Trophoblast cell (in vitro differentiated cells and primary cell): ENCODE measurements around the gene CD300E.

Experiments
- DNase-seq, 2 donors: peaks; one replicate each; pipeline ENCODE4 v3.0.0-alpha.2; 2016
- H2AFZ ChIP-seq: 2 replicates; pipeline ENCODE4 v1.6.1; 2013; ENCODE audit warnings: low read length, moderate library complexity, mild to moderate bottlenecking; ENCODE audit not compliant: insufficient read depth, poor library complexity
- H2AK5ac ChIP-seq: 2 replicates; pipeline ENCODE4 v1.6.1; 2013; ENCODE audit warnings: mild to moderate bottlenecking, low read length
- H2BK120ac ChIP-seq: 2 replicates; pipeline ENCODE4 v1.6.1; 2013; ENCODE audit warnings: low read length, mild to moderate bottlenecking, moderate library complexity; ENCODE audit not compliant: insufficient read depth, poor library complexity
- H2BK12ac ChIP-seq: 2 replicates; pipeline ENCODE4 v1.6.1; 2013; ENCODE audit warnings: mild to moderate bottlenecking, low read length, moderate library complexity
- H2BK5ac ChIP-seq: 2 replicates; pipeline ENCODE4 v1.6.1; 2013; ENCODE audit warnings: low read length, low read depth, moderate library complexity, mild to moderate bottlenecking; ENCODE audit not compliant: poor library complexity
- H3K14ac ChIP-seq: 2 replicates; pipeline ENCODE4 v1.6.1; 2013; ENCODE audit warnings: mild to moderate bottlenecking, low read length
- H3K18ac ChIP-seq: 2 replicates; pipeline ENCODE4 v1.6.1; 2013; ENCODE audit warnings: mild to moderate bottlenecking, low read length
- H3K23ac ChIP-seq: 2 replicates; pipeline ENCODE4 v1.6.1; 2013; ENCODE audit warnings: low read length
- H3K27ac ChIP-seq: 2 replicates; pipeline ENCODE4 v1.5.1; 2013; ENCODE audit warnings: low read depth, mild to moderate bottlenecking, inconsistent platforms, low read length, moderate library complexity
- H3K27me3 ChIP-seq: 2 replicates; pipeline ENCODE4 v1.6.1; 2013; ENCODE audit warnings: inconsistent platforms, mild to moderate bottlenecking, low read length, moderate library complexity; ENCODE audit not compliant: insufficient read depth
- H3K36me3 ChIP-seq, 2 experiments: 1 replicate in 1 of 2; 2 replicates in 1 of 2; pipeline ENCODE4 v1.6.1; 2013; ENCODE audit warnings: low read length in 2 of 2, mild to moderate bottlenecking in 2 of 2, moderate library complexity in 1 of 2; ENCODE audit not compliant: insufficient read depth in 2 of 2, control insufficient read depth in 1 of 2
- H3K4ac ChIP-seq: 2 replicates; pipeline ENCODE4 v1.6.1; 2013; ENCODE audit warnings: low read depth, mild to moderate bottlenecking, low read length, moderate library complexity
- H3K4me1 ChIP-seq, 2 experiments: 1 replicate in 1 of 2; 2 replicates in 1 of 2; pipeline ENCODE4 v1.6.1; 2013; ENCODE audit warnings: low read length in 2 of 2, mild to moderate bottlenecking in 2 of 2, moderate library complexity in 1 of 2; ENCODE audit not compliant: insufficient read depth in 2 of 2, control insufficient read depth in 1 of 2
- H3K4me2 ChIP-seq: 2 replicates; pipeline ENCODE4 v1.6.1; 2013; ENCODE audit warnings: inconsistent platforms, mild to moderate bottlenecking, low read length, moderate library complexity
- H3K4me3 ChIP-seq: 2 replicates; pipeline ENCODE4 v1.5.1; 2013; ENCODE audit warnings: mild to moderate bottlenecking, low read depth, low read length, inconsistent platforms
- H3K79me1 ChIP-seq: one replicate; pipeline ENCODE4 v1.6.1; 2013; ENCODE audit warnings: low read length
- H3K79me2 ChIP-seq: 2 replicates; pipeline ENCODE4 v1.6.1; 2013; ENCODE audit warnings: low read length, mild to moderate bottlenecking; ENCODE audit not compliant: control insufficient read depth, insufficient read depth, poor library complexity
- H3K9ac ChIP-seq: 2 replicates; pipeline ENCODE4 v1.6.1; 2013; ENCODE audit warnings: mild to moderate bottlenecking, low read length
- H3K9me3 ChIP-seq: 2 replicates; pipeline ENCODE4 v1.6.1; 2013; ENCODE audit warnings: low read depth, mild to moderate bottlenecking, control low read depth, inconsistent platforms, low read length; ENCODE audit not compliant: insufficient read depth
- H4K12ac ChIP-seq: 2 replicates; pipeline ENCODE4 v1.6.1; 2013; ENCODE audit warnings: low read depth, mild to moderate bottlenecking, low read length, moderate library complexity
- H4K8ac ChIP-seq: 2 replicates; pipeline ENCODE4 v1.6.1; 2013; ENCODE audit warnings: low read depth, mild to moderate bottlenecking, low read length, moderate library complexity
- H4K91ac ChIP-seq: one replicate; pipeline ENCODE4 v1.6.1; 2013; ENCODE audit warnings: low read depth, mild to moderate bottlenecking, low read length, moderate library complexity
- WGBS: extraction: QIAGEN DNeasy Blood & Tissue Kit; methylation state at CpG from one replicate; pipeline ENCODE4 v1.1.7; 2013; ENCODE audit warnings: missing lambda C conversion rate; ENCODE audit not compliant: insufficient read length, insufficient coverage; ENCODE audit errors: extremely low coverage; 5-methylcytosine and 5-hydroxymethylcytosine counted together

Gene CD300E

DNA sequence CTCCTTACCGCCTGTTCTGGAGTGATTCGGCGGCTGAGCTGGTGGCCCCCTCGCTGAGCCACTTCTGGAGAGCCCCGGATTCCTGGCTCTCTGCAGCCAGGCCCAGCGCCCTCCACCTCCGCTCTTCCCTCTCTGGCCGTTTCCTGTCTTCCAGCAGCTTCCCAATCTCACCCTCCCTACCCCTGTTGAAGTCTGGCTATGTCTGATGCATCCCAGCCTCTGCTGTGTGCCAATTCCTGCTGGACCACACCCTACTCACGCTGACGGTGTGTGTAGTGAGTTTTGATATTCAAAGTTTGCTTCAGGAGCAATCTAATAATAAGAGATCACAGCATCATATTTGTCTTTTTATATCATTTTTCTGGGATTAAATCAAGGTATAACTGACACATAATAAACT, 40.9 kb downstream of the CD300E start:
- Histone ChIP-seq H3K4me1 (no peaks in the 10 kb centered on the region), H3K27ac (no peak overlapping the region), H2AK5ac (no peak overlapping the region), H3K9me3 (peaks cover 18% of the 10 kb centered on the region), H3K9ac (no peak overlapping the region), H3K18ac (no peak overlapping the region), H3K4me3 (no peak overlapping the region), H3K79me2 (no peaks in the 10 kb centered on the region), H2BK5ac (no peak overlapping the region), H2AFZ (no peak overlapping the region), H3K23ac (no peak overlapping the region), H4K8ac (no peak overlapping the region), H3K27me3 (no peaks in the 10 kb centered on the region), H3K14ac (no peak overlapping the region), H3K4me2 (no peak overlapping the region), H3K36me3 (no peaks in the 10 kb centered on the region), H2BK12ac (no peak overlapping the region), H2BK120ac (no peak overlapping the region), H3K4ac (no peak overlapping the region), H4K12ac (no peak overlapping the region), H3K79me1 (no peaks in the 10 kb centered on the region), H4K91ac (no peak overlapping the region)
- WGBS = no CpG with 5 or more reads among the region's 10 CpGs
- no peak for DNase-seq

DNA sequence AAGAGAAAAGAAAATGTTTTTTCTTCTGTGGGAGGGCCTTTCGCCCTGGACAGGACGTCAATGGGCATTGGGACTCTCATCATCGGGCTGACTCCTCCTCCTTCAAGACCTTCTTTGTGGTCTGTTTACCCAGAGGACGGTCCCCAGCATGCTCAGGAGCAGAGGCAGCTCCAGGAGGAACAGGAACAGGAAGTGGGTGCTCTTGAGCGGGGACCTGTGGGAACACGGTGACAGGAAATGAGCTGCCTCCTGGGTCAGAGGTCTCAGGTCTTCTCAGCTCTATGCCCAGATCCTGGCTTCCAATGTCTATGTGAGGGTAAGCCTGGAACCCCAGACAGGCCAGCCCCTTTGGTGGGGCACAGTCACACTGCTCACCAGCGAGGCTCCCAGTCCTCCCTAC, 43.6 kb downstream of the CD300E start:
- Histone ChIP-seq H3K4me1 (no peaks in the 10 kb centered on the region), H3K14ac (no peak overlapping the region), H2AK5ac (no peak overlapping the region), H3K23ac (no peak overlapping the region), H3K36me3 (no peaks in the 10 kb centered on the region), H2BK12ac (no peak overlapping the region), H4K12ac (no peak overlapping the region), H4K91ac (no peak overlapping the region), H3K4me2 (no peak overlapping the region), H3K9ac (no peak overlapping the region), H3K4me3 (no peak overlapping the region), H2AFZ (no peak overlapping the region), H3K27ac (no peak overlapping the region), H3K79me1 (no peaks in the 10 kb centered on the region), H2BK5ac (no peak overlapping the region), H3K79me2 (no peaks in the 10 kb centered on the region), H4K8ac (no peak overlapping the region), H3K9me3 (peaks cover 16% of the 10 kb centered on the region), H2BK120ac (no peak overlapping the region), H3K4ac (no peak overlapping the region), H3K27me3 (no peaks in the 10 kb centered on the region), H3K18ac (no peak overlapping the region)
- no peak for DNase-seq
- WGBS = no CpG with 5 or more reads among the region's 7 CpGs

DNA sequence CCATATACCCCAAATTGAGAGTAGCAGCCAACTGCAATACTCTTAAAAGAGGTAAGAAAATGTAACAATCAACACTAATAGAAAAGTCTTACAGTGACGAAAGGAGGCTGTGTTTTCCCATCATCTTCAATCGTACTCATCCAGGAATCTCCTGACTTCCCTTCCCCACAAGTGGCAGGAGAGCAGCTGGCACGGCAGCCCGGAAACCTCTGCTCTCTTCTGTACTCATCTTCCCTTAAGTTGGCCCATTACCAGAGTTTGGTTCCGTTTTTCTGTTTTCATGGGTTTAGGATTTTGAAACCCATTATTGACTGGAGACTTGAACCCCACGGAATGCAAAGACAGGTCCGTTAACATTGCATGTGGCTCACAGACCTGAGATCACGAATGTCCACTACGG, 44.6 kb downstream of the CD300E start:
- H3K4me2 ChIP-seq = no peak overlapping the region
- no peak for DNase-seq
- H3K79me1 ChIP-seq = no peaks in the 10 kb centered on the region
- no peak overlapping the region for H2BK120ac ChIP-seq
- no peaks in the 10 kb centered on the region for H3K27me3 ChIP-seq
- no peak overlapping the region for H2BK5ac ChIP-seq
- no peak overlapping the region for H4K8ac ChIP-seq
- H2AFZ ChIP-seq = no peak overlapping the region
- no peak overlapping the region for H3K4ac ChIP-seq
- no peak overlapping the region for H3K14ac ChIP-seq
- no peaks in the 10 kb centered on the region for H3K79me2 ChIP-seq
- no peaks in the 10 kb centered on the region for H3K4me1 ChIP-seq
- WGBS = no CpG with 5 or more reads among the region's 9 CpGs
- H2BK12ac ChIP-seq = no peak overlapping the region
- H3K27ac ChIP-seq = no peak overlapping the region
- H3K4me3 ChIP-seq = no peak overlapping the region
- no peak overlapping the region for H3K9ac ChIP-seq
- H3K9me3 ChIP-seq = peaks cover 9% of the 10 kb centered on the region
- H3K36me3 ChIP-seq = no peaks in the 10 kb centered on the region
- no peak overlapping the region for H3K23ac ChIP-seq
- H3K18ac ChIP-seq = no peak overlapping the region
- no peak overlapping the region for H4K91ac ChIP-seq
- H4K12ac ChIP-seq = no peak overlapping the region
- no peak overlapping the region for H2AK5ac ChIP-seq

DNA sequence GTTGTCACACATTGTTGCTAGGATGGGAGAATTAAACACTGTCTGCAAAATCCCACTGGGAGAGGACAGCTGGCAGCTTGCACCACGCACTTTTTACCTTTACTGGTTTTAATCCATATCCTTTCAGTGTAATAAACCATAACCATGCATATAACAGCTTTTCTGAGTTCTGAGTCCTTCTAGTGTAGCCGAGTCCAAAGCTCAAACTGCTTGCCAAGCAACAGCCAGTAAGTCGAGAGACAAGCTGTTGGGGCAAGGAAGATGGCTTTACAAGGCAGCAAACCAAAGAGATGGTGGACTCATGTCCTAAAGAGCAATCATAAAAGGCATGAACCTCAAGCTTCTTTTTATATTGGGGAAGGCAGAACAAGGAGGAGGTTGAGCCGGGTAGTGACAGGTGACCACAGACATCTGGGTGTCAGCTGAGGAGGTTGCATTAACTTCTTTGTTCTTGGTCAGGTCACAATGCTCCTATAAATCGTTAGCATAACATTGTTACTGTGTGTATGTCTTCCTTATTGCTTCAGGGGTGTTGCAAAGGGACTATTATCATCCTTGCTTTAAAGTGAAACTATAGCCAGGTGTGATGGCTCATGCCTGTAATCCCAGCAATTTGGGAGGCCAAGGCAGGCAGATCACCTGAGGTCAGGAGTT, 48.9 kb downstream of the CD300E start:
- H4K12ac ChIP-seq = no peak overlapping the region
- no peak for DNase-seq
- no CpG with 5 or more reads among the region's 5 CpGs for WGBS
- no peaks in the 10 kb centered on the region for H3K79me1 ChIP-seq
- no peak overlapping the region for H4K91ac ChIP-seq
- no peaks in the 10 kb centered on the region for H3K9me3 ChIP-seq
- no peaks in the 10 kb centered on the region for H3K4me1 ChIP-seq
- no peak overlapping the region for H2BK120ac ChIP-seq
- no peak overlapping the region for H2BK5ac ChIP-seq
- H3K27ac ChIP-seq = no peak overlapping the region
- no peak overlapping the region for H4K8ac ChIP-seq
- no peak overlapping the region for H3K9ac ChIP-seq
- H3K18ac ChIP-seq = no peak overlapping the region
- no peak overlapping the region for H3K4me2 ChIP-seq
- no peaks in the 10 kb centered on the region for H3K79me2 ChIP-seq
- no peak overlapping the region for H2BK12ac ChIP-seq
- H3K23ac ChIP-seq = no peak overlapping the region
- H3K27me3 ChIP-seq = no peaks in the 10 kb centered on the region
- H3K14ac ChIP-seq = no peak overlapping the region
- H3K4ac ChIP-seq = no peak overlapping the region
- H2AFZ ChIP-seq = no peak overlapping the region
- H3K36me3 ChIP-seq = no peaks in the 10 kb centered on the region
- no peak overlapping the region for H3K4me3 ChIP-seq
- H2AK5ac ChIP-seq = no peak overlapping the region
